NCI-H446 (cell line): ENCODE data around the gene MVB12A.
A peak's percentile ranks its signal among the peaks of the same experiment; 100 is the strongest.

Experiments used
- DNase-seq, 2 experiments: peaks; one replicate each; lab custom pipeline; 2025; lab: John Stamatoyannopoulos, UW

MVB12A gene

GRCh38 chr19:17471410-17472125 is 51.7 kb downstream of the MVB12A start:
- DNase-seq, result no peak

DNA sequence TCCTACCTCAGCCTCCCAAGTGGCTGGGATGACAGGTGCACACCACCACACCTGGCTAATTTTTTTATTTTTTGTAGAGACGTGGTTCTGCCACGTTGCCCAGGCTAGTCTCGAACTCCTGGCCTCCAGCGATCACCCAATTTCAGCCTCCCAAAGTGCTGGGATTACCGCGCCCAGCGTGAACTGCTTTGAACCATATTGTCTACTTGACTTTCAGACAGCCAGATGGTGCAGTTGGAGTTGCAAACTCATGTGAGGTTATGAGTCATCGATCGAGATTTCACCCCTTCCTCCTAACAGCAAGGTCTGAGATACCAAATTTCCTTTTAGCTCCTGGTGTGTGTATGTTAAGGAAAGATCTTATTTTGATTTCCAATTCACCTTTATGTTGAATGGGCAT is 53.2 kb downstream of the MVB12A start:
- peak; percentile 22 to 71 for DNase-seq
